ENCODE results near the gene UPK3B. TPM values are rescaled to one million over a fixed set of nuclear protein-coding genes. Genes with fewer than 3 reads are reported as not detected.

Gene UPK3B
- total and polyA plus RNA-seq, 9 of the 15 experiments (the other 6 are each of a cell fraction or from before 2014, with no cell fraction given): not detected

GRCh38 chr7:76512941-76513816 is 2.8 kb downstream of the UPK3B start (continued):
- TF ChIP-seq ZBTB33 (CRISPR knock-in tag; IDR thresholded peaks at IDR 0.05): peak; percentile 43; the same call in 1 of the 2 replicates
- TF ChIP-seq NELFE (IDR thresholded peaks at IDR 0.05; ENCODE audit: insufficient read depth, insufficient read length): no peak
- TF ChIP-seq ZNF79 (CRISPR knock-in tag; IDR thresholded peaks at IDR 0.05; ENCODE audit: low read depth): no peak
- no peak for TF ChIP-seq EZH2 (IDR thresholded peaks at IDR 0.05; ENCODE audit: borderline replicate concordance, low read depth, low read length)
- no peak for TF ChIP-seq TAL1 (IDR thresholded peaks at IDR 0.05)
- TF ChIP-seq HMG20A (CRISPR knock-in tag; conservative IDR thresholded peaks at IDR 0.05): no peak
- peak; percentile 29 to 60 (median 48) for TF ChIP-seq CTCF (IDR thresholded peaks at IDR 0.05 in 2 of 3, conservative IDR thresholded peaks at IDR 0.05 in 1 of 3; ENCODE audit: insufficient read depth in 2 of 3, low read depth in 1 of 3, low read length in 3 of 3)

Data from K562 (cell line).